ENCODE results near the gene ARHGAP15.

ARHGAP15 gene

GRCh38 chr2:143764706-143765105 lies 635.5 kb downstream of the ARHGAP15 start:
- DNase-seq (ENCODE audit: low read depth) = no peak

GRCh38 chr2:143768991-143769390 lies 639.8 kb downstream of the ARHGAP15 start:
- DNase-seq (ENCODE audit: low read depth) = no peak

- no peak for DNase-seq (ENCODE audit: low read depth)
Observed at GRCh38 chr2:143771939-143772338, 642.7 kb downstream of the ARHGAP15 start.

GRCh38 chr2:143776526-143777297 lies 647.5 kb downstream of the ARHGAP15 start:
- no peak for DNase-seq (ENCODE audit: low read depth)

- peak; percentile 72 for DNase-seq (ENCODE audit: low read depth)
Observed at GRCh38 chr2:143779021-143779420, 649.8 kb downstream of the ARHGAP15 start.

GRCh38 chr2:143786026-143786765 lies 657.0 kb downstream of the ARHGAP15 start:
- no peak for DNase-seq (ENCODE audit: low read depth)

- no peak for DNase-seq (ENCODE audit: low read depth)
Observed at GRCh38 chr2:143787674-143788073, 658.5 kb downstream of the ARHGAP15 start.

GRCh38 chr2:143792602-143793001 lies 663.4 kb downstream of the ARHGAP15 start:
- DNase-seq (ENCODE audit: low read depth) = no peak

- no peak for DNase-seq (ENCODE audit: low read depth)
Observed at GRCh38 chr2:143793381-143793780, 664.2 kb downstream of the ARHGAP15 start.

GRCh38 chr2:143796051-143796450 lies 666.8 kb downstream of the ARHGAP15 start:
- DNase-seq (ENCODE audit: low read depth) = no peak

- no peak for DNase-seq (ENCODE audit: low read depth)
Observed at GRCh38 chr2:143801561-143801960, 672.3 kb downstream of the ARHGAP15 start.

GRCh38 chr2:143802242-143802641 lies 673.0 kb downstream of the ARHGAP15 start:
- peak; percentile 25 for DNase-seq (ENCODE audit: low read depth)

- no peak for DNase-seq (ENCODE audit: low read depth)
Observed at GRCh38 chr2:143802871-143803650, 673.8 kb downstream of the ARHGAP15 start.

- DNase-seq (ENCODE audit: low read depth) = no peak
Observed at GRCh38 chr2:143803936-143804335, 674.7 kb downstream of the ARHGAP15 start.

- no peak for DNase-seq (ENCODE audit: low read depth)
Observed at GRCh38 chr2:143805666-143806065, 676.4 kb downstream of the ARHGAP15 start.

GRCh38 chr2:143807192-143807591 lies 678.0 kb downstream of the ARHGAP15 start:
- no peak for DNase-seq (ENCODE audit: low read depth)

- DNase-seq (ENCODE audit: low read depth) = no peak
Observed at GRCh38 chr2:143807671-143808070, 678.5 kb downstream of the ARHGAP15 start.

- no peak for DNase-seq (ENCODE audit: low read depth)
Observed at GRCh38 chr2:143808166-143808565, 678.9 kb downstream of the ARHGAP15 start.

GRCh38 chr2:143815082-143815481 lies 685.9 kb downstream of the ARHGAP15 start:
- DNase-seq (ENCODE audit: low read depth) = no peak

- DNase-seq (ENCODE audit: low read depth) = no peak
Observed at GRCh38 chr2:143816916-143817315, 687.7 kb downstream of the ARHGAP15 start.

All from ELR (cell line).